Pancreas (tissue), 10 donors: Measurements from ENCODE around the gene CNOT1. TPM values are rescaled to one million over a fixed set of nuclear protein-coding genes. Genes with fewer than 3 reads are reported as not detected.

Experiments used
- ATAC-seq, 4 donors: fragments of 200-7000 bp; cut with Tn5 transposase; one replicate each; pipeline versions ENCODE4 v1.8.0 to v1.9.1; 2020; ENCODE audit warnings: mild to moderate bottlenecking in 4 of 4, moderate library complexity in 4 of 4
- DNase-seq, 6 donors: peaks; one replicate each; pipeline ENCODE4 v3.0.0-alpha.2; 2020
- FAIRE-seq: peaks from 2 replicates; lab custom pipeline; 2012; peaks lifted over from hg19 to GRCh38; lab: Jason Lieb, UNC
- H3K27ac ChIP-seq, 4 donors: fragments of 200-600 bp; sonication (generic); 1 replicate in 3 of 4; 2 replicates in 1 of 4; pipeline versions ENCODE4 v1.5.0 to v1.8.0; 2020
- H3K27me3 ChIP-seq, 4 donors: fragments of 200-600 bp; one replicate each; pipeline ENCODE4 v1.8.0; 2021
- H3K36me3 ChIP-seq, 3 donors: fragments of 200-600 bp; sonication (generic) in 1 of 3; one replicate each; pipeline versions ENCODE4 v1.5.0 to v1.8.0; 2020 to 2021
- H3K4me1 ChIP-seq, 3 donors: fragments of 200-600 bp; one replicate each; pipeline ENCODE4 v1.8.0; 2021
- H3K4me3 ChIP-seq, 4 donors: fragments of 200-600 bp; sonication (generic) in 2 of 4; one replicate each; pipeline versions ENCODE4 v1.5.0 to v1.8.0; 2020 to 2021
- H3K9me3 ChIP-seq, 4 donors: fragments of 200-600 bp; one replicate each; pipeline ENCODE4 v1.8.0; 2021
- WGBS, 2 donors: extraction: QIAGEN DNeasy Blood & Tissue Kit; methylation state at CpG; one replicate each; pipeline ENCODE4 v1.1.7; 2013; 5-methylcytosine and 5-hydroxymethylcytosine counted together
- intact Hi-C, 3 donors: fragments of 100-400 bp; cut with DNase I; formaldehyde crosslinking; loops; one replicate each; pipeline versions ENCODE4 v1.11.1 to v1.14.2; 2022
- polyA plus RNA-seq, 2 donors: library from polyadenylated mRNA; stranded (reverse); fragments of 200-250 nt; gene quantifications; one replicate each; pipeline ENCODE4 v1.2.3, GENCODE V29; 2013
- total RNA-seq, 6 donors: library from RNA; stranded (reverse); fragmentation: NEBNext Ultra II Directional in 4 of 6; extraction: Animal tissue kit (Norgen Biotek cat#: 25700) in 4 of 6; gene quantifications; one replicate each; pipeline versions ENCODE4 v1.2.1 to v1.2.4, GENCODE V29; 2021 to 2023
- TF ChIP-seq, protein P1 (sequence below), 4 donors: fragments of 200-600 bp; sonication (generic) in 3 of 4; IDR thresholded peaks; one replicate each; pipeline versions ENCODE4 v1.5.0 to v1.8.0; 2021; ENCODE audit warnings: antibody characterized with exemption in 4 of 4
- donor health status: healthy with polysubstance abuse.
- donor health status: DM: no; HTN: no; CAD: no; lungs with moderate emphysema.
- donor health status: DM: no; HTN: no; CAD: no.
- donor health status: control.
- donor health status: control.
- donor health status: Bipolar disorder and iron deficiency.
- donor health status: DM: yes; HTN: yes; CAD: no.
- donor health status: DM: no; HTN: no; CAD: no.
- donor health status: DM: no; HTN: no; CAD: no.
- donor health status: DM: yes; HTN: yes; CAD: no.

The CNOT1 gene
- total and polyA plus RNA-seq, 8 donors = 24.3 to 84.4 (median 60.0) TPM

DNA sequence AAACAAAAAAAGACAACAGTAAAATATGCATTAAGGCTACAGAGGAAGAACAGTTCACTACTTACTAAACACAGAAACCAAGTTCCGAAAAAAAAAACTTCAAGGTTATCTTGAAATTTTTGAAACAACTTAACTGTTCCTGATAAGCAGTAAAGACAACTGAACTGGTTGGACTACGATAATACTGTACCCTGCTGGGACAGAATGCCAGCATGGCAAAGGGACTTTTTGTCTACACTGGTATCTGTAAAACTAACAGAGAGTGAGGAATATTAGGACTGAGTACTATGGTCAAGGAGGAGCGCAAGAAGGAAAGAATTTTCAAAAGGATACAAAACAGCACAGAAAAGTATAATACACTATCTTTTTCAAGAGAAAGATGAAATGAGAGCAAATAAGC, 94.5 kb downstream of the CNOT1 start:
- Histone ChIP-seq H3K4me3 (no peak overlapping the region), H3K36me3 (peaks cover 5 to 86% (median 55%) of the 10 kb centered on the region in 3 donors), H3K27me3 (no peaks in the 10 kb centered on the region), H3K27ac (no peak overlapping the region), H3K4me1 (peaks cover 0 to 12% (median 9%) of the 10 kb centered on the region in 3 donors), H3K9me3 (no peaks in the 10 kb centered on the region)
- WGBS, 2 donors = 31 to 35% methylated on average over 3 of the region's 3 CpGs
- TF ChIP-seq, protein P1, sequence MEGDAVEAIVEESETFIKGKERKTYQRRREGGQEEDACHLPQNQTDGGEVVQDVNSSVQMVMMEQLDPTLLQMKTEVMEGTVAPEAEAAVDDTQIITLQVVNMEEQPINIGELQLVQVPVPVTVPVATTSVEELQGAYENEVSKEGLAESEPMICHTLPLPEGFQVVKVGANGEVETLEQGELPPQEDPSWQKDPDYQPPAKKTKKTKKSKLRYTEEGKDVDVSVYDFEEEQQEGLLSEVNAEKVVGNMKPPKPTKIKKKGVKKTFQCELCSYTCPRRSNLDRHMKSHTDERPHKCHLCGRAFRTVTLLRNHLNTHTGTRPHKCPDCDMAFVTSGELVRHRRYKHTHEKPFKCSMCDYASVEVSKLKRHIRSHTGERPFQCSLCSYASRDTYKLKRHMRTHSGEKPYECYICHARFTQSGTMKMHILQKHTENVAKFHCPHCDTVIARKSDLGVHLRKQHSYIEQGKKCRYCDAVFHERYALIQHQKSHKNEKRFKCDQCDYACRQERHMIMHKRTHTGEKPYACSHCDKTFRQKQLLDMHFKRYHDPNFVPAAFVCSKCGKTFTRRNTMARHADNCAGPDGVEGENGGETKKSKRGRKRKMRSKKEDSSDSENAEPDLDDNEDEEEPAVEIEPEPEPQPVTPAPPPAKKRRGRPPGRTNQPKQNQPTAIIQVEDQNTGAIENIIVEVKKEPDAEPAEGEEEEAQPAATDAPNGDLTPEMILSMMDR (IDR thresholded peaks at IDR 0.05) = no peak
- DNase-seq (no peak), ATAC-seq (peak in 3 of 4 donors; percentile 38 to 80 (median 68)), FAIRE-seq (no peak)
- intact Hi-C loops = loop anchor here in 1 of 3 donors (10.0 kb wide), 1 partner anchor 50 kb away; no protein-coding TSS in a partner anchor

DNA sequence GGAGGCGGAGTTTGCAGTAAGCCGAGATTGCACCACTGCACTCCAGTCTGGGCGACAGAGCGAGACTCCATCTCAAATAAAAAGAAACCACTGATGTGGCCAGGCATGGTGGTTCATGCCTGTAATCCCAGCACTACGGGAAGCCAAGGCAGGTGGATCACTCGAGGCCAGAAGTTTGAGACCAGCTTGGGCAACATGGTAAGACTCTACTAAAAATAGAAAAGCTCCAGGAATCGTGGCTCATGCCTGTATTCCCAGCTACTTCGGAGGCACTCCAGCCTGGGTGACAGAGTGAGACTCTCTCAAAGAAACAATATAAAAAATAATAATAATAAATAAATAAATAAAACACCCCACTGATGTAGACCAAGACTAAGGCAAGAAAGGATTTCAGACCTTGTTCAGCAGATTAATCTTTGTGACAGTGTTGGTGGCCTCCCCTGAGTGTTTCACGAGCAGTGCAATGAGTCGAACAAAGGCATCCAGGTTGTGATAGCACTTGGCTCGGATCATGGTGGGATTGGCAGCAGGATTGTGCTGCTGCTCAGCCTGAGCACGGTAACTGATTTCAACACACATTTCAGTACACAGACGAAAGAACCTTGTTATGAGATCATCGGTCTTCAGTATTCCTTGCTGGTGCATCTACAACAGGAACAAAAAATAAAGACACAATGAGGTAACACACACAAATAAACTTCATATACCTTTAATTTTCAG, 95.7 kb downstream of the CNOT1 start:
- intact Hi-C loops = loop anchor here in 1 of 3 donors (10.0 kb wide), 1 partner anchor 51 kb away; no protein-coding TSS in a partner anchor
- ATAC-seq (no peak), DNase-seq (no peak), FAIRE-seq (no peak)
- Histone ChIP-seq H3K27ac (no peak overlapping the region), H3K36me3 (peaks cover 5 to 87% (median 57%) of the 10 kb centered on the region in 3 donors), H3K4me1 (peaks cover 0 to 12% (median 9%) of the 10 kb centered on the region in 3 donors), H3K4me3 (no peak overlapping the region), H3K9me3 (no peaks in the 10 kb centered on the region), H3K27me3 (no peaks in the 10 kb centered on the region)
- TF ChIP-seq, protein P1 (IDR thresholded peaks at IDR 0.05) = no peak
- WGBS, 2 donors = 85 to 89% methylated on average over 14 of the region's 14 CpGs

DNA sequence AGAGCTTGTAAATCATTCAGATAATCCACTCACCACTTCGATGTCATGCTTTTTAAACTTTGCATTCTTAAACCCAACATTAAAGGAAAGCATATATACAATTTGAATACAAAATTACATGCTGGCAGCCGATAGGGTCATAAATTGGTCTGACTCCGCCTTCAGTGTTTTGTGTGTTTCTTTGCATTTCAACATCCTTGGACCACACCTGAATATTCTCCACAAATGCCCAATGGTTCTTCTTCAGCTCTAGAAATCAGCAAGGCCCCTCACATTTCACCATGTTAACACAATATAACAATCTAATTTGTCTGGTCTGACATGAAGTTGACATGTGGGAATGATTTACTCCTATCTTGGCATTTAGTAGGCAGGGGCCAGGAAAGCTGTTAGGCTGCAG, 97.2 kb downstream of the CNOT1 start:
- H3K9me3 ChIP-seq = no peaks in the 10 kb centered on the region
- no peak overlapping the region for H3K4me3 ChIP-seq
- TF ChIP-seq, protein P1 (IDR thresholded peaks at IDR 0.05) = no peak
- ATAC-seq = no peak
- no peak for DNase-seq
- H3K4me1 ChIP-seq = peaks cover 0 to 12% (median 9%) of the 10 kb centered on the region in 3 donors
- FAIRE-seq = no peak
- peaks cover 5 to 81% (median 49%) of the 10 kb centered on the region in 3 donors for H3K36me3 ChIP-seq
- H3K27me3 ChIP-seq = no peaks in the 10 kb centered on the region
- 91 to 94% methylated on average over 3 of the region's 3 CpGs for whole genome bisulfite sequencing, 2 donors
- no peak overlapping the region for H3K27ac ChIP-seq
- intact Hi-C loops = loop anchor here in 1 of 3 donors (10.0 kb wide), 1 partner anchor 52 kb away; no protein-coding TSS in a partner anchor

- Histone ChIP-seq H3K9me3 (no peaks in the 10 kb centered on the region), H3K4me3 (no peak overlapping the region), H3K36me3 (peaks cover 5 to 72% (median 47%) of the 10 kb centered on the region in 3 donors), H3K27me3 (no peaks in the 10 kb centered on the region), H3K4me1 (peaks cover 0 to 5% (median 4%) of the 10 kb centered on the region in 3 donors), H3K27ac (no peak overlapping the region)
- intact Hi-C loops = loop anchor here in 1 of 3 donors (10.0 kb wide), 1 partner anchor 55 kb away; no protein-coding TSS in a partner anchor
- no peak for FAIRE-seq
- TF ChIP-seq, protein P1 (IDR thresholded peaks at IDR 0.05) = no peak
- 91 to 92% methylated on average over 5 of the region's 5 CpGs for WGBS, 2 donors
- DNase-seq = no peak
- no peak for ATAC-seq
These were observed 99.4 kb downstream of the CNOT1 start for GRCh38 chr16:58530179-58530578.

DNA sequence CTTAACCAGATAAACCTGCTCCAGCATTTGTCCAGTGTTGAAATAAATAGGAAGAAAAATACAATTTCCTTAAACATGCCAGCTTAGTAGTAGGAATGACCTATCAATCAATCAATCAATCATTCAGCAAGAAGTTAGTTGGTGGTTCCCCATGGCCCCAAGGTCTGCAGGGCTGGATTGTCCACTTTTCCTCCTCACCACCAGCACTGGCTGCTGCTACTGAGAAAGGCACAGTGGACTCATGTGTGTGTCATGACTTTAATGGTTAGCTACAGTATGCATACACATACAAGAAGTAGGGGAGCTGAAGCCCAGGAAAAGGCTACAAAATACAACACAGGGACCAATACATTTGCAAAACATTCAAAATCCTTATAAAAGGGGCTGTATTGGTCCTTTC, 109.9 kb downstream of the CNOT1 start:
- ATAC-seq = no peak
- no peaks in the 10 kb centered on the region for H3K9me3 ChIP-seq
- intact Hi-C loops = no loop called here
- no peak overlapping the region for H3K27ac ChIP-seq
- H3K4me1 ChIP-seq = peaks cover 0 to 9% (median 7%) of the 10 kb centered on the region in 3 donors
- TF ChIP-seq, protein P1 (IDR thresholded peaks at IDR 0.05) = no peak
- FAIRE-seq = no peak
- no peaks in the 10 kb centered on the region for H3K27me3 ChIP-seq
- DNase-seq = no peak
- peaks cover 3 to 64% (median 36%) of the 10 kb centered on the region in 3 donors for H3K36me3 ChIP-seq
- H3K4me3 ChIP-seq = no peak overlapping the region
